ENCODE measurements around the gene ERG. TPM values are rescaled to one million over a fixed set of nuclear protein-coding genes. Genes with fewer than 3 reads are reported as not detected.

The ERG gene
- total and polyA plus RNA-seq, 4 donors: 3.3 to 6.0 (median 4.1) TPM

GRCh38 chr21:38334866-38335265 is 163.4 kb downstream of the ERG start:
- TF ChIP-seq YY1 (IDR thresholded peaks at IDR 0.05) (peak; percentile 37), HNF4A (conservative IDR thresholded peaks at IDR 0.05) (peak; percentile 5 to 80), ATF3 (IDR thresholded peaks at IDR 0.05) (no peak), FOXA1 (IDR thresholded peaks at IDR 0.05) (no peak), NR2F2 (IDR thresholded peaks at IDR 0.05) (no peak), CTCF (IDR thresholded peaks at IDR 0.05; ENCODE audit: low read depth, low read length, missing input control) (no peak), HNF4G (IDR thresholded peaks at IDR 0.05) (no peak), RXRA (IDR thresholded peaks at IDR 0.05) (peak; percentile 72 to 90), JUND (IDR thresholded peaks at IDR 0.05) (peak in 1 of 2 donors; percentile 74), RAD21 (IDR thresholded peaks at IDR 0.05) (peak; percentile 21), GABPA (IDR thresholded peaks at IDR 0.05 in 1 of 2, conservative IDR thresholded peaks at IDR 0.05 in 1 of 2) (no peak), TAF1 (conservative IDR thresholded peaks at IDR 0.05) (no peak), FOXA2 (IDR thresholded peaks at IDR 0.05) (no peak), EGR1 (IDR thresholded peaks at IDR 0.05; ENCODE audit: low read depth in 2 of 2) (no peak), SP1 (IDR thresholded peaks at IDR 0.05) (peak; percentile 70)
- TF ChIP-seq, protein P1, sequence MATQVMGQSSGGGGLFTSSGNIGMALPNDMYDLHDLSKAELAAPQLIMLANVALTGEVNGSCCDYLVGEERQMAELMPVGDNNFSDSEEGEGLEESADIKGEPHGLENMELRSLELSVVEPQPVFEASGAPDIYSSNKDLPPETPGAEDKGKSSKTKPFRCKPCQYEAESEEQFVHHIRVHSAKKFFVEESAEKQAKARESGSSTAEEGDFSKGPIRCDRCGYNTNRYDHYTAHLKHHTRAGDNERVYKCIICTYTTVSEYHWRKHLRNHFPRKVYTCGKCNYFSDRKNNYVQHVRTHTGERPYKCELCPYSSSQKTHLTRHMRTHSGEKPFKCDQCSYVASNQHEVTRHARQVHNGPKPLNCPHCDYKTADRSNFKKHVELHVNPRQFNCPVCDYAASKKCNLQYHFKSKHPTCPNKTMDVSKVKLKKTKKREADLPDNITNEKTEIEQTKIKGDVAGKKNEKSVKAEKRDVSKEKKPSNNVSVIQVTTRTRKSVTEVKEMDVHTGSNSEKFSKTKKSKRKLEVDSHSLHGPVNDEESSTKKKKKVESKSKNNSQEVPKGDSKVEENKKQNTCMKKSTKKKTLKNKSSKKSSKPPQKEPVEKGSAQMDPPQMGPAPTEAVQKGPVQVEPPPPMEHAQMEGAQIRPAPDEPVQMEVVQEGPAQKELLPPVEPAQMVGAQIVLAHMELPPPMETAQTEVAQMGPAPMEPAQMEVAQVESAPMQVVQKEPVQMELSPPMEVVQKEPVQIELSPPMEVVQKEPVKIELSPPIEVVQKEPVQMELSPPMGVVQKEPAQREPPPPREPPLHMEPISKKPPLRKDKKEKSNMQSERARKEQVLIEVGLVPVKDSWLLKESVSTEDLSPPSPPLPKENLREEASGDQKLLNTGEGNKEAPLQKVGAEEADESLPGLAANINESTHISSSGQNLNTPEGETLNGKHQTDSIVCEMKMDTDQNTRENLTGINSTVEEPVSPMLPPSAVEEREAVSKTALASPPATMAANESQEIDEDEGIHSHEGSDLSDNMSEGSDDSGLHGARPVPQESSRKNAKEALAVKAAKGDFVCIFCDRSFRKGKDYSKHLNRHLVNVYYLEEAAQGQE (IDR thresholded peaks at IDR 0.05): no peak
- TF ChIP-seq, protein P2, sequence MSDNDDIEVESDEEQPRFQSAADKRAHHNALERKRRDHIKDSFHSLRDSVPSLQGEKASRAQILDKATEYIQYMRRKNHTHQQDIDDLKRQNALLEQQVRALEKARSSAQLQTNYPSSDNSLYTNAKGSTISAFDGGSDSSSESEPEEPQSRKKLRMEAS (IDR thresholded peaks at IDR 0.05): no peak
- TF ChIP-seq, protein P3, sequence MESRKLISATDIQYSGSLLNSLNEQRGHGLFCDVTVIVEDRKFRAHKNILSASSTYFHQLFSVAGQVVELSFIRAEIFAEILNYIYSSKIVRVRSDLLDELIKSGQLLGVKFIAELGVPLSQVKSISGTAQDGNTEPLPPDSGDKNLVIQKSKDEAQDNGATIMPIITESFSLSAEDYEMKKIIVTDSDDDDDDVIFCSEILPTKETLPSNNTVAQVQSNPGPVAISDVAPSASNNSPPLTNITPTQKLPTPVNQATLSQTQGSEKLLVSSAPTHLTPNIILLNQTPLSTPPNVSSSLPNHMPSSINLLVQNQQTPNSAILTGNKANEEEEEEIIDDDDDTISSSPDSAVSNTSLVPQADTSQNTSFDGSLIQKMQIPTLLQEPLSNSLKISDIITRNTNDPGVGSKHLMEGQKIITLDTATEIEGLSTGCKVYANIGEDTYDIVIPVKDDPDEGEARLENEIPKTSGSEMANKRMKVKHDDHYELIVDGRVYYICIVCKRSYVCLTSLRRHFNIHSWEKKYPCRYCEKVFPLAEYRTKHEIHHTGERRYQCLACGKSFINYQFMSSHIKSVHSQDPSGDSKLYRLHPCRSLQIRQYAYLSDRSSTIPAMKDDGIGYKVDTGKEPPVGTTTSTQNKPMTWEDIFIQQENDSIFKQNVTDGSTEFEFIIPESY (IDR thresholded peaks at IDR 0.05): no peak
- H3K36me3 ChIP-seq (ENCODE audit: control insufficient read depth in 4 of 4, insufficient read depth in 3 of 4, low read depth in 1 of 4, low read length in 3 of 4): no peaks in the 10 kb centered on the region
- H3K4me1 ChIP-seq (ENCODE audit: control insufficient read depth in 4 of 4, insufficient read depth in 4 of 4, low read length in 3 of 4): peaks cover 0 to 24% (median 4%) of the 10 kb centered on the region in 4 donors
- H3K9me3 ChIP-seq (ENCODE audit: control insufficient read depth in 4 of 4, low read length in 3 of 4): no peaks in the 10 kb centered on the region
- H3K9ac ChIP-seq (ENCODE audit: low read depth in 1 of 2, low read length in 2 of 2): no peak overlapping the region
- H3K27me3 ChIP-seq (ENCODE audit: control insufficient read depth in 4 of 4, insufficient read depth in 4 of 4, low read length in 3 of 4): no peaks in the 10 kb centered on the region
- no peak for DNase-seq (ENCODE audit: low spot score)
- H3K4me3 ChIP-seq (ENCODE audit: low read depth in 1 of 3, low read length in 3 of 3): no peak overlapping the region
- 53% methylated on average over 8 of the region's 8 CpGs for WGBS
- H3K27ac ChIP-seq (ENCODE audit: low read depth in 1 of 2, low read length in 2 of 2): peak overlapping the region in 1 of 2 donors; percentile 10
